Astrocyte (in vitro differentiated cells and primary cell): Measurements from ENCODE around the gene IRX5.

ENCODE experiments used
- CTCF ChIP-seq: IDR thresholded peaks from 2 replicates; pipeline ENCODE4 v1.5.1; 2011; ENCODE audit warnings: low read depth, mild to moderate bottlenecking, inconsistent platforms, low read length, moderate library complexity; ENCODE audit not compliant: insufficient read depth
- EZH2 ChIP-seq: IDR thresholded peaks from 2 replicates; pipeline ENCODE4 v1.6.1; 2012; ENCODE audit warnings: mild to moderate bottlenecking, low read length, inconsistent platforms; ENCODE audit not compliant: insufficient read depth

GRCh38 chr16:54892981-54893380 lies 37.7 kb upstream of the IRX5 start:
- TF ChIP-seq CTCF: no peak
- TF ChIP-seq EZH2: no peak
